Superior temporal gyrus (tissue), 1 donor: ENCODE data around the gene CCM2.
"Not testable (repeated sequence)": the region's sequence is repeated elsewhere in the genome, so short reads cannot be mapped to it uniquely, and the experiment has no call there.

Experiments
- DNase-seq: peaks from one replicate; pipeline ENCODE4 v3.0.0-alpha.2; 2016; ENCODE audit errors: extremely low spot score

The CCM2 gene

GRCh38 chr7:45100761-45101480 is 100.9 kb downstream of the CCM2 start:
- no peak for DNase-seq

DNA sequence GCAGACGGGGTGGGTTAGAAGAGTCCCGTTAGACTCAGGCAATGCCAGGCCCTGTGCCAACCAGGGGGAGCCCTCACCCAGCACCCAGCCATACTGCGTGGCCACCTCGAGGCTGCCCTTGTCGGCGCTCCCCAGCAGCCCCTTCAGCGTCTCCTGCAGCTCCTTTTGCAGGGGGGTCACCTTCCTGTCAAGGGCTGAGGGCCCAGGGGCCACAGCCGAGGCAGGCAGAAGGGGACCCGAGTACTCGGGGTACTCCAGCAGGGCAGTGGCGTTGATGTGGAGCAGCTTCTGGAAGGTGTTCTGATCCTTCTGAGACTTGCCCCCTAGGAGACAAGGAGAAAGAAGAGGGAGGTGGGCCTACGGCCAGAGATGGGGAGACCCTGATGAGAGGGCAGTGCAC is 101.7 kb downstream of the CCM2 start:
- no peak for DNase-seq

DNA sequence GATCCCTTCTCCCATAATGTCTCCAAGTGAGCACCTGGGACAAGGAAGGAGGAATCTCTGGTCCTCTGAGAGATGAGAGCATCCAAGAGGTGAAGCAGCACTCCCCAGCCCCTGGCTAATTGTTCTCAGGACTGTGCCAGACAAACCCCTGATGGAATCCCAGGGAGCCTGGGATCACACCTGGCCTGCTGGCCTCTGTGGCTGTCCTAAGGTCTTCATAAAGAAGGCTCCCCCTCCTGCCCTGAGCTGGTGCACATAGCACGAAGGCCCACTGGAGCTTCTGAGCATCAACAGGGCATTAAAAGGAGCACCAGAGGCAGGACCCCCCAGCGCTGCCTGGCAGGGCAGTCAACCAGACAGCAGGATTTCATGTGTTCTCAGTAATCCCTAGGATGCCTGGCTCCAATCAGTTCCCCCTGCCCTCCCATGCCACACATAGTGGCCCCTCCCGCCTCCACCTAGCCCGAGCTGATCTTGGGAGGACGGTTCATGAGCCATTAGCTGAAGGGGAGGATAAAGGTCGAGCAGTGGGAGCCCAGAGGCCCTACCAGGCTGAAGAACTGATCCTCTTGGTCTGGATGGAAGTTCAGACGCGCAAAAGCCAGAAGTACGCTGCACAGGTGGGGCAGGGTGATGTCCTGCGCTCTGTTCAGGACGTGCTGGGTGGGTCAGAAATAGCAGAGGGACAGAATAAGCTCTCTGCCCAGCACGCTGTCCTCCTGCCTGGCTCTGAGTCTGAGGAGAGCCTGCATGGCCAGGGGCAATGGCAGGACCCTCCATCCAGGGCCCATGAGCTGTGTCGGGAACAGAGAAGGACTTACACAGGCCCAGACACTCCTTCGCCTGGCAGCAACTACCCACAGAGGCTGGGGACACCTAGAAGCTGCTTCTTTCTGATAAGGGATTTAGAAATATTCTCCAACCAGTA is 103.0 kb downstream of the CCM2 start:
- no peak for DNase-seq

GRCh38 chr7:45103958-45104843 is 104.2 kb downstream of the CCM2 start:
- DNase-seq, result no peak

GRCh38 chr7:45104844-45105587 is 105.0 kb downstream of the CCM2 start:
- no peak for DNase-seq

- no peak for DNase-seq
Observed at GRCh38 chr7:45105588-45106188, 105.7 kb downstream of the CCM2 start.

GRCh38 chr7:45106820-45107219 is 106.8 kb downstream of the CCM2 start:
- no peak for DNase-seq

DNA sequence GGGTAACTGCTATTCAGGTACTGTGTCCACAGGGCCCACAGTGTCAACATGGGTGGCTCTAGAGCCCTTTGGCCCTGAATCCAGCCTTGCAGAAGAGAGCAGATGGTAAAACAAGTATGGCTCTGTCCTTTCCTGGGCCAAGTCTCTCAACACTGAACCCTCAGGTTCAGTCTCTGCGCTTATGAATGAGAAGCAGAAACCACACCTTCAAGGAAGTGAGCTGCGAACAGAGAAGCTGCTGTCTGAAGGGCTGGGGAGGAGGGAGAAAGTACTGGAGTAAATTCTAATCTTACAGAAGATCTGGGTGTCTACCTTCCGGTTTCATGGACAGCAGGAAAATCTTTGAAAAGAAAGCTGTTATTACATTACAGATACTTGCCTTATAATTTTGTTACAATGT is 107.4 kb downstream of the CCM2 start:
- no peak for DNase-seq

GRCh38 chr7:45108863-45109262 is 108.9 kb downstream of the CCM2 start:
- DNase-seq, result no peak

GRCh38 chr7:45111298-45112223 is 111.6 kb downstream of the CCM2 start, which contains the start of gene TBRG4:
Gene TBRG4 (minus strand): TSS chr7:45111697. CDS start chr7:45109237, 2,460 bp downstream.
- DNase-seq, result peak; percentile 96

- DNase-seq, result no peak
Observed at GRCh38 chr7:45112648-45113047, 112.6 kb downstream of the CCM2 start.

- DNase-seq, result not testable (repeated sequence)
Observed at GRCh38 chr7:45114257-45114656, 114.3 kb downstream of the CCM2 start.

- no peak for DNase-seq
Observed at GRCh38 chr7:45114926-45115325, 114.9 kb downstream of the CCM2 start.

DNA sequence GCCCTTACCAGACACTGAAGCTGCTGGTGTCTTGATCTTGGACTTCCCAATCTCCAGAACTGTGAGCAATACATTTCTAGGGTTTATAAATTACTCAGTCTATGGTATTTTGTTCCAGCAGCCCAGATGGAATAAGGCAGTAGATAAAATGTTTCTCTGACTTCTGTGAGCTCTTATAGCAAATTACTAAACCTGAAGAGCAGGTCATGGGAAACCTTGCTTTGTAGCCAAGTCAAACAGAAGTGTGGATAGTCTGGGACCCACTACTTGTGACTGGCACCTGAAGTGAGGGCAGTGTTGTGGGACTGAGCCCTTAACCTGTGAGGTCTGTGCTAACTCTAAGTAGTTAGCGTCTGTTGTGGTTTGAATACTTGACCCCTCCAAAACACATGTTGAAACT is 116.0 kb downstream of the CCM2 start:
- no peak for DNase-seq

- no peak for DNase-seq
Observed at GRCh38 chr7:45117582-45117981, 117.6 kb downstream of the CCM2 start.

GRCh38 chr7:45118292-45118691 is 118.3 kb downstream of the CCM2 start:
- DNase-seq, result no peak

DNA sequence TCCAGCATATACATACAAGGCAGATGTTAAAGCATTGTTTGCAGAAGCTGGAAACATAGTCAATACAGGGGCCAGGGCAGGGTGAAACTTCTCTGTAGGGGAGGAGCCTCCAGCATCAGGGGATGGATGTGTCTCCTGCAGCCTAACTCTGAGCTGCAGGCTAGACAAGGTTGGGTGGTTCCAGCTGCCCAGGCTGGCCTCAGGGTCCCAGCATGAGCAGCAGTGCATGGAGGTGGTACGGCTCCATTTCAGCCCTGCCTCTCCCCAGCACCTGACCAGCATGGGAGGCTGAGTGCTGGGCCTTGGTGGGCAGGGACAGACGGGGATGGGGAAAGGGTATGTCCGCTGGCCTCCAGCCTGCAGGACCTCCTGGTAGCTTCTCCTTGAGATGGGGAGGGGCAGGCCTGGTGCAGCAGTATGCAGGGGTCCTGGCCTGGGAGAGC is 118.9 kb downstream of the CCM2 start:
- no peak for DNase-seq

DNA sequence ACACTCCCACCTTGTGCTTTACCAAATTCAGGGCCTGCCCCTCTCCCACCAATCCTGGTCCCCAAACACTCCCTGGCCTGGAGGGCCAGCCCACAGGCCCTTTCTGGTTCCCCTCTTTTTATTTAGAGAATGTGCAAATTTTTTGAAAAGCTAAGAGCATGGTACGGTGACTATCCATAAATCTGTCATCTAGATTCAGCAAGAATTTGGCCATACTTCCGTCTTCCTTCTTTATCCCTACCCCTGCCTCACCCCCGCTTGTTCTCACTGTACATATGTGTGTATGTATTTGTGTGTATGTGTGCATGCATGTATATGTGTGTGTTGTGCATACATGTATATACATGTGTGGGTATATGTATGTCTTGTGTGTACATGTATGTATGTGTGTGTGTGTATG is 119.5 kb downstream of the CCM2 start:
- DNase-seq, result no peak
